HG02759 (cell line): ENCODE results near the gene TLL1.

Source experiments
- ATAC-seq: cut with Tn5 transposase; IDR thresholded peaks from one replicate; pipeline ENCODE4 v1.9.1; 2021; ENCODE audit warnings: mild to moderate bottlenecking, moderate library complexity; ENCODE audit not compliant: unreplicated experiment

TLL1 gene

DNA sequence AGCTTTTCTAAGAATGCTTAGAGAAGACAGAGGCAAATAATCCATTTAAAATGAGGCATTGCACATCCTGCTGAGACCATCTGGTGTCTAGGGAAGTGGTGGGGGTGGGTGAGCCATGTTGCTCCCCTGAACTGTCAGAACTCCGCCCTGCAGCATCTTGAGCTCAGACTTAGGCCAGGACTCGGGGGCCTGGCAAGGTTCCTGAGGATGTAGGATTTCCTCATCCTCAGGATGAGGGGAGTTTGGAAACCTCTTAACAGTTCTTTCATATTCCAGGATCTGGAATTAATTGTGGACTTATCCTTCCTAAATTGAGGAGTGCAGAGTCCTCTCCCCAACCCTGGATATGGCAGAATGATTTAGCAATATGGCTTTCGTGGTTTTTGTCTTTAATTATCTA lies 6.6 kb downstream of the TLL1 start:
- ATAC-seq, result no peak

DNA sequence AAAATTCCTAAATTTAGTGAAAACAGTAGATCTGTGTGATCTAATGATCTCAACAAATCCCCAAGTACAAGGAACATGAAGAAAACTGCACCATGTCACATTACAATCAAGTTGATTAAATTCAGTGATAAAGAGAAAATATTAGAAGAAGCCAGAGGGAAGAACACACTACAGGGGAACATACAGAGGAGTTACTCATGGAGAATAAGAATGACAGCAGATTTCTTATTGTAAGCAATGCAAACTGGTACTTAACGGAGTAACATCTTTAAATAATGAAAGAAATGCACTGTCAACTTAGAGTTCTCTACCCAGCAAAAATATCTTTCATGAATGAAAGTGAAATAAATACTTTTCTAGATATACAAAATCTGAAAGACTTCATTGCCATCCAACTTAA lies 21.1 kb downstream of the TLL1 start:
- ATAC-seq, result no peak

DNA sequence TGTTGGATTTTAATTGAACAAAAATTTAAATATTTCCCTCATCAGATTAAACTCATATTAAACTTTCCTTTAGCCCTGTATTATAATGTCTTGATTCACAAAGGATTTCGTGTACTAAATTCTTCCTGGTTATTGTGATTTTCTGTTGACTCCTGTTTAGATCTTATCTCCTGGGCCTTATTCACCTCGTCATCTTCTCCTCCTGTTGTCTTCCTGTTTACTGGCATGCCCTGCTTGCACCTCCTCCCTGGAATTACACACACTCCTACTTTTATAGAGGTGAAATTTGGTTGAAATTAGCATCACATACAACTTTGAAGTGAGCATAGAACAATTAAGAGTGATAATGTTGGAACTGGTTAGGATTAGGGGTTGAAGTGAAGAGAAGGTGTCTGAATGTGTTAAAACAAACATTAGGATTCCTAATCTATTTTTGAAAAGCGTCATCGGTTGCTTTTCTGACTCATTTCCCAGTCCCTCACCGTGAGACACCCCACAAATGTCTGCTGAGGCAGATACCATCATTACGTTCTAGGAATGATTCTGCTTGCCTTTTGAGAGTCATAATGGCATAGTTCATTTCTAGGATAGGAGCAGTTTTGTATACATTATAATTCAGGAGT lies 32.5 kb downstream of the TLL1 start:
- ATAC-seq, result no peak

DNA sequence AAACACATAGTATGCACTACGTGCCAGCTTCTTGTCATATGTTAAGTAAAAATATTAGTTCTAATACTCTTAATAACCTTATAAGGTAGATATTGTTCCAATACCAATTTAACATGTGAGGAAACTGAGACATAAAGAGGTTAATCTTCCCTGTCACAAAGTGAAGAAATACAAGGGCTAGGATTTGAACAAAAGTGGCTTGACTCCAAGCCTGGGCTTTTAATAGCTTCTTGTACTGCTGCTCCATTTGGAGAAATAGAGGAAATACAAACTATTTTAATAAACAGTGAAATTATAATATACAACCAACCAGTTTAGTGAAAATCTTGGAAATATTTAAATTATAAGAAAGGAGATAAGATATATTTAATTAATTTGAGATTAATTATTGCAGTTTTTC lies 33.2 kb downstream of the TLL1 start:
- ATAC-seq, result no peak

DNA sequence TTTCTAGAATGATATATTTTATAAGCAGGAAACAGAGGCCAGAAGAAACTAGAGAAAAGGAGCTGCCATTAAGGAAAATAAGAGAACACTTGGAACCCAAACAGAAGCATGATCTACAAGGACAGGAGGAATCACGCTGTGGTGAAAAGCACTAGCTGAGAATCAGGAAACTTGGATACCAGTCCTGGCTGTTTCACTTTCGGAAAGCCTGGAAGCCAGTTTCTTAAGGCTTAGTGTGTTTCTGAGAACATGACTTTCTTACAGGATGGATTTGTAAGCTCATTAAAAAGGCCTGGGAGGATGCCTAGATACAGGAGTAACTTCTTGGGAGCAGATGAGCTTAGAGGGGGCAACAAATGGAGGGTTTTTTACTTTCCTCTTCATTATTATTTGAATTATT lies 36.9 kb downstream of the TLL1 start:
- no peak for ATAC-seq

DNA sequence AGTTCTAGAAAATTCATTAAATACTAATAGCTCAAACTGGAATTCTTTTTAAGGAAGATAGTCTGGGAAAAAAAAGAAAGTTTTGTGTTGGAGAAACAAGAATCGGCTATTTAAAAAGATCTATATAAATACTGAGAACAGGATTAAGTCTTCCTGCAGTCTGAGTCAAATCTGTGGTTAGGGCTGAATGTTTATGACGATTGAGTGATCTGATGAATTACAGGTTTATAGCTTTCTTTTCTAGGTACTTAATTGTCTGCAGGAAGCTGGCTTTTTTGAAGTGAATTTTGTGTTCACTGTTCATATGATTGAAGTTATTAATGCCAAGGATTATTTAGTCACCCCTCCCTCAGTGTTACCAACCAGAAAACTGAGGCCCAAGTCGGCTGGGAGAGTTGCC lies 42.2 kb downstream of the TLL1 start:
- ATAC-seq, result no peak

DNA sequence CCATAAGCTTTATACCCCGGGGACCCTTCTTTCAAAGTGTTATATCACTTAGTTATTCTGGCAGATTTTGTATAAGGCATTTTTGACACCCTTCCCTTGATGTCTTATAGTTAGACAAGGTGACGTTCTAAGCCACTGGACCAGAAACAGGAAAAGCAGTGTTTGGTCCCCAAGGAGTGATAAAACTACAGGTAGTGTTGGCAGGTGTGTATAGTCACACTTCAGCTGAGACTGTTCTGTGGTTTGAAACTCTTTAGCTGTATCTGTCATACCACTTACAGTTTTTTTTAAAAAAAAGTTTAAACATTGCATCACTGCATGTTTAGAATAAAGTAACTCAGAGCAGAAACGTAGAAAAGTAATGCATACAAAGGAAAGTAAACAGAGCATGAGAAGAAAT lies 48.5 kb downstream of the TLL1 start:
- no peak for ATAC-seq

DNA sequence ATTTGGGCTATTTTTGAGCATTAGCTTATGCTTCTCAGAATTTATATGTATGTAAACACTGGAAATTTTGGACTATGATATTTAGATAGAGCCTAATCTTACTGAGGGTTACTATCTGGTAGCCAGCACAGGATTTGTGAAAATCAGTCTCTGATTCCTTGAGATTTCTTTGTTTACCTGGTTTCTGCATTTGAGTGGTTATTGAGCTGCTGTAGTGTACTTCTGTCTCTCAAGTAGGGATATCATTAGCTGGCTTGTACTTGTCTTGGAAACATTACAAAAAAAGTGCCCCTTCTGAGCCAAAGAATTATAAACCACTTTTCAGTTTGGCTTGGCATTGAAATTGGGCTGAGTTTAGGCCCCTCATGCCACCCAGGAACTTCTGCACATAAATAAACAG lies 49.7 kb downstream of the TLL1 start:
- no peak for ATAC-seq

DNA sequence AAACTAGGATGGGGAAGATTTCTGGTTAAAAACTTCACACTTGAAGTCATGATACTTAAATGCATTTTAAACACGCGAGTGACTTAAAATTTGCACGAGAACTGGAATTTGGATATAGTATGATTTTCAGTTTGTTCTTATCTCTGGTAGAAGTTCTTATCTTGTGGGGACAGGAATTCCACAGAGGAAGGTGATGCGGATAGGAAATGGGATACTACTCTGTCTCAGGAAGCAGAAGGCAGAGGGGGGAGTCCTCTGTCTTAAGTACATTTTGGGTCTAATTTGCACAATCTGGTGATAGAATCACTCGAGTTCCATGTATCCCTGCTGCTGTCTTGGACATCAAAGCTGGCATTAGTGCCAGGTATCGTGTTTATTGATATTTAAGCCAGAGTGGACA lies 53.3 kb downstream of the TLL1 start:
- ATAC-seq, result no peak

DNA sequence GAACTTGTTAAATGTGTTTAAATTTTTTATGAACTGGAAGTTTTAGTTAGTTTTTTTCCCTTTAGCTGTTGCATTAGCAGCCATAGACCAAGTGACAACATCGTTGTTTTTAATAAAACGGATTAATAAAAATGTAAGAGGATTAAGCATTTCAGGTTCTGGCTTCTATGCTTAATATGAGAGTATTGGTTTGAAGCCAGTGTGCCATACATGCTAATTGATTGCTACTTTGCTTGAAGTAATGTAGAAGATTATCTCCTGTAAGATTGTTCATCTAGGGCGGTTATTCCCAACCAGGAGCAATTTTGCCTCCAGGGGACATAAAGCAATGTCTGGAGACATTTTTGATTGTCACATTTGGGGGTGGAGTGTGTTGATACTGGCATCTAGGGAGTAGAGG lies 54.3 kb downstream of the TLL1 start:
- ATAC-seq, result no peak

DNA sequence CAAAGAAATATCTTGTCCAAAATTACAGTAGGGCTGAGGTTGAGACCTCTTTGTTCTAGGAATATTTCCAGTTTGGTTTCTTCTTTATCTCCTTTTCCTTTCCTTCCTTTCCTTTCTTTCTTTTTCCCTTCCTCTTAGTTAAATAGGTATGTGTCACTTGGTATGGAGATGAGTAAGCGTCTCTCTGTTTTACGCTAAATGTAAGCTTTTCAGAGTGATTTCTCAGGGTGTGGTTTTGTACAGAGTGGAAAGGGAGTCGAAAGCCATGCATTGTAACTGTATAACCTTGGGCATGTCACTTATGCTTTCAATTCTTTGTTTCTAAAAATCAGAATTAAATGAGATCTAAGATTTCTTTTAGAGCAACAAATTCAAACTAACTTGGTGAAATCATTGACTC lies 54.8 kb downstream of the TLL1 start:
- ATAC-seq, result no peak

DNA sequence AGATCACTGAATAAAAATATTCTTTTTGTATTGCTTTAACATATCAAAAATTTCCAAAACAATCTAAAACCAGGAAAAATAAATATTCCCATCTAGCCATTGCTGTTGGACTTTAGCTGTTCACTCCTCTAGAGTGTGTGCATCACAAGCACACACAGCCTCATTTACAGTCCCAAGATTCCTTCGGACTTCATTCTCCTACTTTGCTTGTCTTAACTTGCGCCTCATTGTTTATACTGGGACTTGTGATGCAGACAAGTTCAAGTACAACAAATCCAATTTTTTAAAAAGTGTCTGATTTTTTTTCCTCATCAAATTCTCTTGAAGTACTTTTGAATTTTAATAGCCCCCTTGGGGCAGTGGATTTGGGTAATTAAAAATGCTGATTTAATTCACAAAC lies 55.6 kb downstream of the TLL1 start:
- ATAC-seq, result no peak

DNA sequence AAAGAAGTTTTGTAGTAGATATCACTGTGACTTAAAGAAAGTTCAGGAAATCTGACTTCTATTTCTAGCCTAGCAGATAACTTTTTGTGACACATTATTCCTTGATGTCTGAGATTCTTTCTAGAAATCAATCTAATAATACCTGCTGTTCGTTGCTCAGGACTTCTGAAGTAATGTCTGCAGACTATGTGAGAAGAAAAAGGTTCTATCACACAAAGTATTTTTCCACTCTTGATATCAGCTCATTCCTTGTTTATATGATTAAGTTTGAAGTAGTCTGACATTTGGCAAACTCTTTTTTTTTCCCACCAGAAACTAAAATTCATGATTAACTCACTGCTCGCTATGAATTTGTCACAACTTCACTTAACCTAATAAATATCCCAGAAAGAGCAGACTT lies 56.6 kb downstream of the TLL1 start:
- ATAC-seq, result no peak

DNA sequence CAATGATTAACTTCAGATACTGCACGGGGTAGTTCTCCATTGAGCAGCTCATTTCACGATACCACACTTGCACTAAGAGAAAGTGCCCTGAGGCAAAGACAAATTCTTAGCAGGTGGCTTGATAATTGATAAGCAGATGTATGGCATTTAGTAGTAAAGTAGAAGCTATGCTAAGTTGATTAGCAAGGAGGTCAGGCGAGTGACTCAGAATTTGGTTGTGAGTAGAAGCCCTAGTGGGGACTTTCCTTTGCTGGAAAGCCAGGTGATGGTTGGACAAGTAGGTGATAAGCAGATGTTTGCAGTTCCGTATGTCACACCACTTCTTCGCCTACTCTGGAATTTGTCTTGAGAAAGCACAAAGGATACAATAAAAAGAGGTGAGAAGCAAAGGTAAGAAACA lies 58.7 kb downstream of the TLL1 start:
- no peak for ATAC-seq

DNA sequence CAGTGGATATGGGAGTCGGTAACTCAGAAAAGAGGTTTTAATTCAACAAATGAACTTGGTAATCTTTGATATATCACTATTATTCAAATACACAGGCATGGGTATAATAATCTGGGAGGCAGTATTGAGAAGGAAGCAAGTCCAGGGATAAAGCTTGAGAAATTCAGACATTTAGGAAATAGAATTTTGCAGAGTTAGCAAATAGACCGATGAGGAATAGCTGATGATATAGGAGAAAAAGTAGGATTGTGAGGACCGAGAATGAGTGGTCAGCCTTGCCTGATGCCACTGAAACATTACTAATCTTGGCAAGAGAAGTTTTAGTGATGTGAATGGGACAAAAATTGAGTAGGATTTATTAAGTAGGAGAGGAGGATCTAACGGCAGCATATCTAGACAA lies 71.9 kb downstream of the TLL1 start:
- no peak for ATAC-seq

DNA sequence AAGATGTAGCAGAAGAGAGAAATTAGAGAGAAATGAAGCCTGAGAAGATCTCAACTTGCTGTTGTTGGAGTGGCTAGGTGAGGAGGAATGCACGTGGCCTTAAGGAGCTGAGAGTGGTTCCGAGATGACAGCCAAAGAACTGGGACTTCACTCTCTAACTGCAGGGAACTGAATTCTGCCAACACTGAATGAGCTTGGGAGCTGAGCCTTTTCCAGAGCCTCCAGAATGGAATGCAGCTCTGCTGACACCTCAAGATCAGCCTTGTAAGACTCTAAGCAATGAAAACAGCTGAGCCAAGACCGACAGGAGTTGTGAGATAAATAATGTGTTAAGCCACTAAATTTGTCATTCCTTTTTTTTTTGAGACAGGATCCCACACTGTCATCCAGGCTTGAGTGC lies 73.0 kb downstream of the TLL1 start:
- no peak for ATAC-seq

DNA sequence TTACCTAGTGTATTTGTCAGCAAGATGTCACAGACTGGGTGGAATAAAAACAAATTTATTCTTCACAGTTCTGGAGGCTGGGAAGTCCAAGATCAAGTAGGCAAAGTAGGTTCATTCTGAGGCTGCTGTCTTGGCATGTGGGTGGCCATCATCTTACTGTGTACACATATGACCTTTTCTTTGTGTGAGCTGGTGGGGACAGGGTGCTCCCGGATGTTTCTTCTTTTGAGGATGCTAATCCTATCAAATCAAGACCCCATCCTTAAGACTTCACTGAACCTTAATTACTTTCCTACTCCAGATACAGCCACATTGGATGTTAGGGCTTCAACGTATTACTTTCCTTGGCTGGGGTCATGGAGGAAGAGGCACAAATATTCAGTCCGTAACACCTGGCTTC lies 74.0 kb downstream of the TLL1 start:
- no peak for ATAC-seq

DNA sequence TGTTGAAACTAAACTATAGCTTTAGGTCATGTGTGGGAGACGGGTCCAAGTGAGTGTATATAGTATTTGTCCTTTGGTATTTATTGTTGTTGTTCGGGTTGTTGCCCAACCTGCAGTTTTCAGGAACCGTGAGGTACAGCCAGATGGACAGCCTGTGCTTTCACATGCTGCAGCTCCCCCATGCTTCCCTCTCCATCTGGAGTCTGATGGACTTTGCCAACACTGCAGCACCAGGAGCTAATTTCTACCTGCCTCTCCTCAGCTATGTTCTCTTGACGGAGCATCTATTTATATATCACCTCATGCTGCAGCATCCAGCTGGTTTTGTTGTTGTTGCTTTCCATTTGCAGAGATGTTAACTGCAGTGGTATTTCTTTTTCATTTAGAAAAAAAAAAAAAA lies 80.1 kb downstream of the TLL1 start:
- no peak for ATAC-seq

DNA sequence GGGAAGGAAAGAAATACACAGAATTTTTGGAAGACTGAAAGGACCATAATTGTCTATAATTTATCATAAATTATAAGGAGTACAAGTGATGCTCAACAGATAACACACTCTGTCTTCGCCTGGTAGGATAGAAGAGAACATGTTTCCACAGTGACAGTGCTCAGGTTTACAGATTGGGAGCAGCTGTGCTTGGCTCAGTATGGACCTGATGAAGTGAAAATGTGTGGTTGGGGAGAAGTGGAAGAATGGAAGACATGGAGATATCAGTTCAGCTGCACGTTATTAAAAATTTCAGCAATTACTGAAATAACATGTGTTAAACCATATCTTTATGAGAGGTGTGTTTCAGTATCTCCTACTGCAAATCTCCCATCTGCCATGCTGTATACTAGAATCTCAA lies 90.6 kb downstream of the TLL1 start:
- ATAC-seq, result no peak

DNA sequence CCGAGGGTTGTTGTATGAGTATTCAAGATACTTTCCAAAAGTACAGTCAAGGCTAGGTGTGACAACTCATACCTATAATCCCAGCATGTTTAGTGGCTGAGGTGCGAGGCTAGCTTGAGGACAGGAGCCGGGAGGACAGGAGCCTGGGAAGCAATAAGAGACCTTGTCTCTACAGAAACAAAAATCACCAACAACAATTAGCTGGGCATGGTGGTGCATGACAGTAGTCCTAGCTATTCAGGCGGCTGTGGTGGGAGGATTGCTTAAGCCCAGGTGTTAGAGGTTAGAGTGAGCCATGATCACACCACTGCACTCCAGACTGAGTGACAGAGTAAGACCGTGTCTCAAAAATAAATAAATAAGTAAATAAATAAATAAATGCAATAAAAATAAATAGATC lies 91.6 kb downstream of the TLL1 start:
- ATAC-seq, result no peak

DNA sequence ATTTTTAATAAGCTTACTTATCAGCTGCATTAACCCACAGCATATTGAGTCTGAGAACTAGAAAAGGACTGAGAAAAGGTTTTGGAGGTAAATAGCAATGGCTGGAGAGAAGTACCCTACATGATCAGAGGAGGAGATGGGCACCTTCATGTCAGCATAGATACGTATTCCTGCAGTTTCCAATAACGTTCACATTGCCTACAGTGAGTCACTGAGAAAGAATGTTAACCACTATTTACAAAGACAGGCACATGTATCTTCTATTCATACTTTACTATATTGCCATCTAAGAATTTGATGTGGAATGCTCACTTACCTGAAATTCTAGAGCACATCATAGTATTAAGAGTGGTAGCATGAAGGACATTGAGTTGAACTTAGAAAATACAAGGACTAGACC lies 92.5 kb downstream of the TLL1 start:
- ATAC-seq, result no peak

DNA sequence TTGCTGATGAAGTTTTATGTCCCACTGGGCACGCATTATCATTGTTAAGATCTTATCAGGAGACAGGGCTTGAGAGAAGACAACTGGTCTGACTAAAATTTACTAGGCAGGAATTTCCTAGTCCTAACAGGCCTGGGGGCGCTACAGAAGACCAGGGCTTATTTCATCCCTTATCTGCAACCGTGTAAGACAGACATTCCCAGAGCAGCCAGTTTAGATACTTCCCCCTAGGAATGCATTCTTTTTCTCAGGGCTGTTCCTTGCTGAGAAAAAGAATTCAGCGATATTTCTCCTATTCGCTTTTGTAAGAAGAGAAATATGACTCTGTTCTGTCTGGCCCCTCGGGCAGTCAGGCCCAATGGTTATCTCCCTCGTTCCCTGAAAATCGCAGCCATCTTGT lies 93.8 kb downstream of the TLL1 start:
- no peak for ATAC-seq

DNA sequence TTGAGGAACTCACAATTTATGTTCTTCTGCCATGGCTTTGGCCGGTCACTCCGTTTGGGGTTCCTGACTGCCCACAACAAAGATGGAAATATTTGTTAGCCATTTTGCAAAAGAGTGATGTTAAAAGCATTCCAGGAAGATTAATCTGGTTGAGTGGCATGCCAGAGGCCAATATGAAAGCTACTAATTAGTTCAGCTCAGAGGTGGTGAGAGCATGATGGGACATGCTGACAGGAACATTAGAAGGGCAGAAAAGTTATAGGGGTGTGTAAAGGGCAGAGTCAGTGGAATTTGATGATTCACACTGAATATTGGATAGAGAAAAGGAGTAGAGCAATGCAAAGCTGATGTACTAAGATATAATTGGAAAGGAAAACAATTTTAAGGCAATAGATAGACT lies 94.4 kb downstream of the TLL1 start:
- no peak for ATAC-seq
